Skeletal muscle tissue (tissue), 4 donors: ENCODE measurements around the gene PTPDC1. TPM values are rescaled to one million over a fixed set of nuclear protein-coding genes. Genes with fewer than 3 reads are reported as not detected.
A peak's percentile ranks its signal among the peaks of the same experiment; 100 is the strongest.

Experiments used
- H3K27ac ChIP-seq: one replicate; pipeline ENCODE4 v1.7.0; 2013; ENCODE audit warnings: mild to moderate bottlenecking, low read depth, low read length, inconsistent platforms
- H3K27me3 ChIP-seq, 3 donors: one replicate each; pipeline ENCODE4 v1.7.0; 2013; ENCODE audit warnings: low read length in 3 of 3; ENCODE audit not compliant: control insufficient read depth in 3 of 3, insufficient read depth in 3 of 3
- H3K36me3 ChIP-seq, 3 donors: one replicate each; pipeline ENCODE4 v1.7.0; 2013; ENCODE audit warnings: low read length in 3 of 3; ENCODE audit not compliant: control insufficient read depth in 3 of 3, insufficient read depth in 3 of 3
- H3K4me1 ChIP-seq, 3 donors: one replicate each; pipeline ENCODE4 v1.7.0; 2013; ENCODE audit warnings: low read length in 3 of 3, mild to moderate bottlenecking in 3 of 3; ENCODE audit not compliant: control insufficient read depth in 3 of 3, insufficient read depth in 3 of 3
- H3K4me3 ChIP-seq, 3 donors: one replicate each; pipeline ENCODE4 v1.7.0; 2013; ENCODE audit warnings: low read length in 3 of 3
- H3K9ac ChIP-seq, 3 donors: one replicate each; pipeline ENCODE4 v1.7.0; 2013; ENCODE audit warnings: low read length in 3 of 3, mild to moderate bottlenecking in 3 of 3, moderate library complexity in 2 of 3, low read depth in 1 of 3
- H3K9me3 ChIP-seq, 3 donors: one replicate each; pipeline ENCODE4 v1.7.0; 2013; ENCODE audit warnings: low read length in 3 of 3; ENCODE audit not compliant: control insufficient read depth in 3 of 3
- total RNA-seq: library from RNA; depleted of rRNA; stranded (reverse); fragments of >200 nt; gene quantifications from one replicate; pipeline ENCODE4 v1.2.3, GENCODE V29; 2014
- donor health status: Osteomylitis.

PTPDC1 gene
- total RNA-seq, 1 donor from 2014 or later: 11.0 TPM

DNA sequence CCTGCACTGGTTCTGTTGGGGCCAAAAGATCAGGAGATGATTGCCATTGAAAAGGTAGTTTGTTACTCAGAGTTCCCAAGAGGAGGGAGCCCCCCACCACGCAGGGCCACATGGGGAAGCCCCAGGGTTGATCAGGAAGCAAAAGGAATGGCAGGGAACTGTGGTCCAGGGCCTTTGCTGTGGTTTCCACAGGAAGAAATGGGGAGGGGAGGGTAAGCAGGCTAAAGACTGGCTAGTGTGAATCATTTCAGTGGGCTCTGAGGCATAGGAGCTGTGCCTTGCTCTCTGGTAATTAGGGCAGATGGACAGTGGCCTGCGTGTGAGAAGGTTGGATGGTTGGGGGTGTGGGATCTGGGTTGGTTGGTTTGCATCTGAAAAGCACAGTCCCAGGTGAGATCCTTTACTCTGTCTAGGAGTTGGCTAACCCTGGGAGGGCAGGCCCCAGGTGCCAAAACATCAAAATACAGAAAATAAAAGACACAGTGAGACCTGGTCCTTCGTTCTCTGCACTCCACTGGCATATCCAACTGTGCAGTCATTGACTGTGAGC, 66.1 kb downstream of the PTPDC1 start:
- no peak overlapping the region for H3K9ac ChIP-seq
- H3K4me3 ChIP-seq: no peak overlapping the region
- no peaks in the 10 kb centered on the region for H3K9me3 ChIP-seq
- peaks cover 0 to 3% (median 0%) of the 10 kb centered on the region in 3 donors for H3K27me3 ChIP-seq
- H3K4me1 ChIP-seq: peaks cover 0 to 5% (median 0%) of the 10 kb centered on the region in 3 donors
- H3K36me3 ChIP-seq: no peaks in the 10 kb centered on the region
- no peak overlapping the region for H3K27ac ChIP-seq

DNA sequence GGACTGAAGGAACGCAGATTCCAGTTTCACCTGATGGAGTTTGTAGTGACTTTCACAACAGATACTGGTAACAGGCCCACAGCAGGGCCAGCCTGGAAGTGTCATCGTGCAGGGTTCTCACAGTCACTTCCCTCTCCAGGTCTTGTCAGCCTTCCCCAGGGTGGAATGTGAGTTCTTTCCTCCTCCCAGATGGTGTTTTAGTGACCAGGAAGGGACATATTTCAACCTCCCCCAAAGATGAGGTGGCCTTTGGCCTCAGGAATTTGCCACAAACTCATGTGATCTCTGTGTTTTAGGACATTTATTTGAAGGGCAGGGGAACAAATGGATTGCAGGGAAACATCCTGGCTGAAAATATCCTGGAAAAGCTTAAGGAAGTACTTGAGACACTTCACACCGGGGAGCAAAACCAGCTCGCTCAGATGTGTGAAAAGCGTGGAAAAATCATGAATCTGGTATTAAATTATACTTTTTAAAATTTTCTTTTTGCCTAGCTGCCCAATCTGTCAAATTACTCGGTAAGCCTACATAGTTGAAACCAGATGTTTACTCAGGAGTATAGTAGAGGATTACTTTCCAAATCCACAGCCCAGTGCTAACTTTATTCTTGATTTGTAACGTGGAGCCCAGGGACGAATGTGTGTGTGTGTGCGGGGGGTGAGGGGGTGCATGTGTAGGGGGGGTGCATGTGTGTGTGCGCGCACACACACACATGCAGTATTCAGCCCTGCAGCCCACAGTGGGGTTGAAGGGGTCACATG, 66.8 kb downstream of the PTPDC1 start:
- H3K4me1 ChIP-seq: peaks cover 0 to 5% (median under 1%) of the 10 kb centered on the region in 3 donors
- no peaks in the 10 kb centered on the region for H3K9me3 ChIP-seq
- no peak overlapping the region for H3K27ac ChIP-seq
- no peak overlapping the region for H3K9ac ChIP-seq
- H3K4me3 ChIP-seq: no peak overlapping the region
- H3K36me3 ChIP-seq: no peaks in the 10 kb centered on the region
- peaks cover 0 to 3% (median 0%) of the 10 kb centered on the region in 3 donors for H3K27me3 ChIP-seq

DNA sequence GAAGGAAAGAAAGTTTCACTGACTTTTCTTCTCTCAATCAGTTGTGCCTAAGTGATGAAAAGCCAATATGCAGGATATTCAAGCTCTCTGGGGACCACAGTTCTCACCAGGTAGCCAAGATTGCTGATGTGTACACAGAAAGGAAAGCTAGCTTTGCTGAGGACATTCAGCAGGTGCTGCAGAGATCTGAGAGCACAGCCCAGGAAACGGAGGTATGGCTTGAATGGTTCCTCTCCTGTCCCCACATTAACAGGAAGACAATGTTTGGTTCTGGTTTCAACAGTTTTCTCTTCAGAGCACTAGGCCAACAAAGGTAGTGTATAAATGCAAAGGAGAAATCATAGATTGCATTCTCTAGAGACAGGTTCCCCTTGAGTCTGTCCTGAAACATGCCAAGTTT, 69.6 kb downstream of the PTPDC1 start:
- no peak overlapping the region for H3K9ac ChIP-seq
- H3K27me3 ChIP-seq: peaks cover 0 to 3% (median 0%) of the 10 kb centered on the region in 3 donors
- H3K4me1 ChIP-seq: peaks cover 10 to 19% (median 11%) of the 10 kb centered on the region in 3 donors
- H3K4me3 ChIP-seq: no peak overlapping the region
- H3K27ac ChIP-seq: no peak overlapping the region
- no peaks in the 10 kb centered on the region for H3K36me3 ChIP-seq
- H3K9me3 ChIP-seq: no peaks in the 10 kb centered on the region

DNA sequence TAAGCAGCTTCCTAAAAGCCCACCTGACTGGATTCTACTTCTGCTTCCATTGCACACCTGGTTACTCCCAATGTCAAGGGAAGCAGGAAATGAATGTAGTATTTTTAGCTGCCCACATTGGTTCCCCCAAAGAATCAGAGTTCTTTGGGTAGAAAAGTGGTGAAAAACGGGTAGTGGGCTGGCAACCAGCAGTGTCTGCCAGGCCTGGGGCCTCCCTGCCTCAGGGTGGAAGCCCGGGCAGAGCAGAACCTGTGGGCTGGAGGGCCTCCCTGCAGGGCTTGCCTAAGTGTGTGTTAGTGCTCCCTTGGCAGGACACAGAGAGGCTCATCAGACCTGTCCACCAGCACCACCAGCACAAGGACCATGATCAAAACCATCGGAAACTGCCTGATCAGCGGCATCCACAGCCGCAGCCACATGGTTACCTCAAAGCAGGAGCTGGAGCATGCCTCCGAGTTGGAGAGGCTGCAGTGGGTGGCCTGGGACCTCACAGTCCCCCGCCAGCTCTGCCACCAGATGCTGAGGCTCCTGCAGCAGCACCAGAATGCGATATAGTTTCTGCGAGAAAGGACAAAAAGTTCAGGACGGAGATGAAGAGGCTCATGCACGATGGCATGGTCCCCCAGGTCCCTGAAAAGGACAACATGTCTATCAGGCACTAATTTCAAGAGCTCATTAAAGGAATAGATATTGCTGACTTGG, 72.2 kb downstream of the PTPDC1 start:
- Histone ChIP-seq H3K4me3 (peak overlapping the region in 1 of 3 donors; percentile 41), H3K27ac (peak overlapping the region; percentile 22), H3K36me3 (no peaks in the 10 kb centered on the region), H3K9me3 (no peaks in the 10 kb centered on the region), H3K4me1 (peaks cover 14 to 17% (median 14%) of the 10 kb centered on the region in 3 donors), H3K27me3 (peaks cover 0 to 2% (median 0%) of the 10 kb centered on the region in 3 donors), H3K9ac (peak overlapping the region in 1 of 3 donors; percentile 60)

DNA sequence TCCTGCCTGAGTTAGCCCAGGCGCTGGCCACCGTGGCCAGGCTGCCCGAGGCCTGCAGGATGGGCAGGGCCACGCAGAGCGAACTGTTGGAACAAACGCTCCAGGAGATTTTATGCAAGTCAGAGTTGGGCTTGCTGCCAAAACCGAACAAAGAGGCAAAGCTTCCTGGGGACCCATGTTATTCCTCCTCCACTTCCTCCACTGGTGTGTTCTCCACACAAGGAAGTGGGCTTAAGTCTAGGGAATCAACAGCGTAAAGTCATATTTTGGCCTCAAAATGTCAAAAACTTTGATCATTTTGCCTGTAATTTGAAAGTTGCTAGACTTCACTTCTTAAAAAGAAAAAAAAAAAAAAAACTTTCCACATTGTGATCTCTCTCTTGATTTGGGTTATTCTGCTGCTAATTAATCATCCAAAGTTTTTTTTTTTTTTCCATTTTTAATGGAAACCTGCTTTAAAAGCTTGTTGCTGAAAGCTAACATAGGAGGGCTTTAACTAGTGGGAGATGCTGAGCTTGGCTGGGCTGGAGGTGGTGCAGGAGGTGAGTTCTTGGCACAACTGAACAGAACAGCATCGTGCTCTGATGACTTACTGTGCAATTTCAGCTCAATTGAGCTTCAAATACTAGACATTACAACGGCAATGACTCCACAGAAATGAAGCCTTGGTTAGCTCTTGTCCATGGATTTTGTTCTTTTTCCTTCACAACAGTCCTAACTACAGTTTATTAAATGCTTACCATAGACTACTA, 73.0 kb downstream of the PTPDC1 start:
- Histone ChIP-seq H3K9me3 (no peaks in the 10 kb centered on the region), H3K9ac (peak overlapping the region in 2 of 3 donors; percentile 40 to 60), H3K27me3 (no peaks in the 10 kb centered on the region), H3K27ac (peak overlapping the region; percentile 22), H3K4me1 (peaks cover 14% of the 10 kb centered on the region in 3 donors), H3K36me3 (no peaks in the 10 kb centered on the region), H3K4me3 (peak overlapping the region in 1 of 3 donors; percentile 41)

Other genes with a start within 250 kb of the PTPDC1 start
- gene BARX1, start 129.1 kb upstream of the PTPDC1 start, total RNA-seq: not detected
- 3.7 TPM for gene ZNF169, start 174.8 kb downstream of the PTPDC1 start, total RNA-seq
- not detected for gene NUTM2F, start 244.2 kb downstream of the PTPDC1 start, total RNA-seq